ENCODE results near the gene ADORA1.

Gene ADORA1

DNA sequence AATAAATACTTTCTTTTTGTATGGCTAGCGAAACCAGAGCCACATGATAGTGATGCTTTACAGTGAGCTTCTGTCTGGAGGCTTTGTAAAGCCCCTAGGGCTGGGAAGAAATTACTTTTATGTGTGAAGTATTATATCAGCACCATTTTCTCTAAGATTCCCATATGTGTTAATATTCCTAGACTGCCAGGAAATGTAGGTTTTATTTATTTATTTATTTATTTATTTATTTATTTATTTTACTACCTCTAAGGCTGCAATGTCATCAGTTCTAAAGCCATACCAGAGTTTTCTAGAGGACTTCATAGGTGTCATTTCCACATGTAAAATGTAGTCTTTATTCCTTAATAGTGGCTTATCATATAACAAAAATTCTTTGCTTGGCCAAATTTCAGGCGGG is 63.4 kb downstream of the ADORA1 start:
- H3K79me1 ChIP-seq (ENCODE audit: low read depth, low read length) = no peaks in the 10 kb centered on the region
- H2BK5ac ChIP-seq (ENCODE audit: low read length) = no peak overlapping the region

DNA sequence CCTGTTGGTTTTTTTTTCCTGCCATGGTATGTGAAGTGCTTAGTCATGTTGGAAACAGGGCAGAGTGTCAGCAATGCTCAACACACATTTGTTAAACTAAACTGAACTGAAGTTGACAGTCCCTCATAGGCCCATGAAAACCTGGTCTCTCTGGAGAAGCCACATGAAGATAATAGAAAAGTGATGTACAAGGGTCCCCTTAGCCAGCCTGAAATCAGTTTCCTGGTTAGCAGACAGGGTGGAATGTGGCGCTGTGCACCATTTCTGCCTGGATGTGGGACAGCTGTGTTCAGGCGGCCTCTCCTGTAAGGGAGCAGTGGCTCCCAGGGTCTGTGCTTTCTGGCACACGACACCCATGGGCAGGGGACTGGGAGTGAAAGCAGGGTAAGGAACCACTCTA is 68.8 kb downstream of the ADORA1 start:
- no peak overlapping the region for H3K27ac ChIP-seq (replicated peaks; ENCODE audit: low read length)
- no peak overlapping the region for H2AFZ ChIP-seq (ENCODE audit: low read length)
- H2AK5ac ChIP-seq (ENCODE audit: low read depth, low read length) = no peak overlapping the region
- no peak overlapping the region for H3K18ac ChIP-seq (ENCODE audit: low read length)
- peaks cover 0 to 7% (median 0%) of the 10 kb centered on the region in 3 experiments for H3K27me3 ChIP-seq (ENCODE audit: control insufficient read depth in 3 of 3, insufficient read depth in 3 of 3, low read depth in 1 of 3, low read length in 3 of 3)
- no CpG with 5 or more reads among the region's 3 CpGs for whole genome bisulfite sequencing, 2 donors (ENCODE audit: extremely low coverage in 2 of 2, insufficient read length in 2 of 2, insufficient replicate concordance in 1 of 2)
- H2BK15ac ChIP-seq (ENCODE audit: low read length) = no peak overlapping the region
- H3K4me2 ChIP-seq (ENCODE audit: insufficient read depth, low read length, poor library complexity, severe bottlenecking) = no peak overlapping the region
- H4K8ac ChIP-seq (ENCODE audit: low read depth, low read length) = no peak overlapping the region
- H3K36me3 ChIP-seq (replicated peaks in 1 of 2; ENCODE audit: control insufficient read depth in 2 of 2, insufficient read depth in 2 of 2, low read length in 2 of 2) = no peaks in the 10 kb centered on the region
- no peaks in the 10 kb centered on the region for H3K79me1 ChIP-seq (ENCODE audit: low read depth, low read length)
- no peaks in the 10 kb centered on the region for H3K9me3 ChIP-seq (replicated peaks in 1 of 2; ENCODE audit: control insufficient read depth in 2 of 2, insufficient read depth in 1 of 2, low read depth in 1 of 2, low read length in 2 of 2)
- no peak overlapping the region for H2BK12ac ChIP-seq (ENCODE audit: low read length)
- H3K23ac ChIP-seq (ENCODE audit: low read depth, low read length, poor library complexity) = no peak overlapping the region
- no peak overlapping the region for H3K4ac ChIP-seq (ENCODE audit: low read length)
- H3K4me1 ChIP-seq (ENCODE audit: control insufficient read depth in 2 of 2, insufficient read depth in 1 of 2, low read depth in 1 of 2, low read length in 2 of 2) = peaks cover 3% of the 10 kb centered on the region in 2 donors
- no peak overlapping the region for H3K9ac ChIP-seq (ENCODE audit: low read depth, low read length, poor library complexity)
- H3K14ac ChIP-seq (ENCODE audit: low read length) = no peak overlapping the region
- H4K91ac ChIP-seq (ENCODE audit: low read depth, low read length, poor library complexity) = no peak overlapping the region
- H2BK5ac ChIP-seq (ENCODE audit: low read length) = no peak overlapping the region
- no peak overlapping the region for H2BK120ac ChIP-seq (ENCODE audit: low read depth, low read length)
- no peak overlapping the region for H3K4me3 ChIP-seq (ENCODE audit: low read length in 2 of 2)
- DNase-seq (ENCODE audit: low spot score) = no peak

More for the DNA sequence above, 63.4 kb downstream of the ADORA1 start:
- Histone ChIP-seq H2BK15ac (ENCODE audit: low read length) (no peak overlapping the region), H4K8ac (ENCODE audit: low read depth, low read length) (no peak overlapping the region), H3K4ac (ENCODE audit: low read length) (no peak overlapping the region), H3K4me2 (ENCODE audit: insufficient read depth, low read length, poor library complexity, severe bottlenecking) (no peak overlapping the region), H3K4me3 (ENCODE audit: low read length in 2 of 2) (no peak overlapping the region), H3K9ac (ENCODE audit: low read depth, low read length, poor library complexity) (no peak overlapping the region), H2AFZ (ENCODE audit: low read length) (no peak overlapping the region), H2BK120ac (ENCODE audit: low read depth, low read length) (no peak overlapping the region), H3K36me3 (replicated peaks in 1 of 2; ENCODE audit: control insufficient read depth in 2 of 2, insufficient read depth in 2 of 2, low read length in 2 of 2) (no peaks in the 10 kb centered on the region), H3K14ac (ENCODE audit: low read length) (no peak overlapping the region), H2AK5ac (ENCODE audit: low read depth, low read length) (no peak overlapping the region), H4K91ac (ENCODE audit: low read depth, low read length, poor library complexity) (no peak overlapping the region), H2BK12ac (ENCODE audit: low read length) (no peak overlapping the region), H3K9me3 (replicated peaks in 1 of 2; ENCODE audit: control insufficient read depth in 2 of 2, insufficient read depth in 1 of 2, low read depth in 1 of 2, low read length in 2 of 2) (no peaks in the 10 kb centered on the region), H3K23ac (ENCODE audit: low read depth, low read length, poor library complexity) (no peak overlapping the region), H3K27me3 (ENCODE audit: control insufficient read depth in 3 of 3, insufficient read depth in 3 of 3, low read depth in 1 of 3, low read length in 3 of 3) (no peaks in the 10 kb centered on the region), H3K27ac (replicated peaks; ENCODE audit: low read length) (no peak overlapping the region), H3K4me1 (ENCODE audit: control insufficient read depth in 2 of 2, insufficient read depth in 1 of 2, low read depth in 1 of 2, low read length in 2 of 2) (peaks cover 15 to 19% of the 10 kb centered on the region in 2 donors), H3K18ac (ENCODE audit: low read length) (no peak overlapping the region)
- WGBS, 2 donors (ENCODE audit: extremely low coverage in 2 of 2, insufficient read length in 2 of 2, insufficient replicate concordance in 1 of 2) = no CpG with 5 or more reads among the region's 2 CpGs
- DNase-seq (ENCODE audit: low spot score) = no peak

DNA sequence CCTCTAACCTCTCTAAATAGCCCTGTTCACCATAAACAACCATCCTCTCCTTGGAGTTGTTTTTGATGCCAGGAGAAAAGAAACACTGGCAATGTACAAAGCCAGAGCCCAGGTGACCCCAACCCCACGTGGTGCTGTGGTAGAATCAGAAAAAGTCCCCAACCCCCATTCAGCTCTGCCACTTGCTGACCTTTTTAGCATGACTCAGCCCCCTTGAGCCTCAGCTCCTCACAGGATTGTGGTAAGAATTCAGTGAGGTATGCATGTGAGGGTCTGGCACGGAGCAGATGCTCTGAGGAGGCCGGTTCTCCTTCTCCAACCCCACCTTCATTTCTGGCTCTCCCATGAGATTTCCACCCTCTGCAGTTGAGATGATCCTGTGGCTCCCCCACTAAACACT is 70.1 kb downstream of the ADORA1 start:
- no peak overlapping the region for H2BK120ac ChIP-seq (ENCODE audit: low read depth, low read length)
- no peak overlapping the region for H3K14ac ChIP-seq (ENCODE audit: low read length)
- H3K4me2 ChIP-seq (ENCODE audit: insufficient read depth, low read length, poor library complexity, severe bottlenecking) = no peak overlapping the region
- no peak overlapping the region for H4K8ac ChIP-seq (ENCODE audit: low read depth, low read length)
- H2AK5ac ChIP-seq (ENCODE audit: low read depth, low read length) = no peak overlapping the region
- H2AFZ ChIP-seq (ENCODE audit: low read length) = no peak overlapping the region
- H4K91ac ChIP-seq (ENCODE audit: low read depth, low read length, poor library complexity) = no peak overlapping the region
- no peak overlapping the region for H3K23ac ChIP-seq (ENCODE audit: low read depth, low read length, poor library complexity)
- no peak overlapping the region for H3K27ac ChIP-seq (replicated peaks; ENCODE audit: low read length)
- no peak overlapping the region for H2BK5ac ChIP-seq (ENCODE audit: low read length)
- no CpG with 5 or more reads among the region's 3 CpGs for WGBS, 2 donors (ENCODE audit: extremely low coverage in 2 of 2, insufficient read length in 2 of 2, insufficient replicate concordance in 1 of 2)
- no peaks in the 10 kb centered on the region for H3K36me3 ChIP-seq (replicated peaks in 1 of 2; ENCODE audit: control insufficient read depth in 2 of 2, insufficient read depth in 2 of 2, low read length in 2 of 2)
- no peak overlapping the region for H3K4ac ChIP-seq (ENCODE audit: low read length)
- no peak for DNase-seq (ENCODE audit: low spot score)
- no peak overlapping the region for H3K18ac ChIP-seq (ENCODE audit: low read length)
- H3K27me3 ChIP-seq (ENCODE audit: control insufficient read depth in 3 of 3, insufficient read depth in 3 of 3, low read depth in 1 of 3, low read length in 3 of 3) = peaks cover 0 to 7% (median 0%) of the 10 kb centered on the region in 3 experiments
- H3K4me3 ChIP-seq (ENCODE audit: low read length in 2 of 2) = no peak overlapping the region
- H2BK15ac ChIP-seq (ENCODE audit: low read length) = no peak overlapping the region
- no peak overlapping the region for H3K9ac ChIP-seq (ENCODE audit: low read depth, low read length, poor library complexity)
- H2BK12ac ChIP-seq (ENCODE audit: low read length) = no peak overlapping the region
- H3K9me3 ChIP-seq (replicated peaks in 1 of 2; ENCODE audit: control insufficient read depth in 2 of 2, insufficient read depth in 1 of 2, low read depth in 1 of 2, low read length in 2 of 2) = no peaks in the 10 kb centered on the region
- peaks cover 3% of the 10 kb centered on the region in 2 donors for H3K4me1 ChIP-seq (ENCODE audit: control insufficient read depth in 2 of 2, insufficient read depth in 1 of 2, low read depth in 1 of 2, low read length in 2 of 2)
- H3K79me1 ChIP-seq (ENCODE audit: low read depth, low read length) = no peaks in the 10 kb centered on the region

DNA sequence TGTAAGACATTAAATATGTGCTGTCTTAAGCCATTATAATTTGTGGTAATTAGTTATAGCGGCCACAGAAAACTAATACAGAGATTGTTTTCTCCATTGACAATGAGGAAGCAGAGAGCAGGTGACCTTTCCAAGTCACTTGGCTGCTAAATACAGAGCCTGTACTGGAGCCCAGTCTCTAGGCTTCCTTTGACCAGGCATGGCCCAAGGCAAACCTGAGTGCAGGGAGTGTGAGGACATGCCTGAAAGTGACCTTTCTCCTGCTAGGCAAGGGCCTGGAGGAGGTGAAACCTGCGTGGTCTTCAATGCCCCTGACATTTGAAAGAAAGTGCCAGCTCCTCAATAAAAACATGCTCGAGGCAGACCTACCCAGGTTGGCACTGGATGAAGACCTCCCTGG is 71.5 kb downstream of the ADORA1 start:
- Histone ChIP-seq H3K27me3 (ENCODE audit: control insufficient read depth in 3 of 3, insufficient read depth in 3 of 3, low read depth in 1 of 3, low read length in 3 of 3) (peaks cover 0 to 7% (median 0%) of the 10 kb centered on the region in 3 experiments), H2BK12ac (ENCODE audit: low read length) (no peak overlapping the region), H3K9me3 (replicated peaks in 1 of 2; ENCODE audit: control insufficient read depth in 2 of 2, insufficient read depth in 1 of 2, low read depth in 1 of 2, low read length in 2 of 2) (no peaks in the 10 kb centered on the region), H3K4me1 (ENCODE audit: control insufficient read depth in 2 of 2, insufficient read depth in 1 of 2, low read depth in 1 of 2, low read length in 2 of 2) (peaks cover 3% of the 10 kb centered on the region in 2 donors), H3K36me3 (replicated peaks in 1 of 2; ENCODE audit: control insufficient read depth in 2 of 2, insufficient read depth in 2 of 2, low read length in 2 of 2) (no peaks in the 10 kb centered on the region), H2BK120ac (ENCODE audit: low read depth, low read length) (no peak overlapping the region), H3K27ac (replicated peaks; ENCODE audit: low read length) (no peak overlapping the region), H2AFZ (ENCODE audit: low read length) (no peak overlapping the region), H3K4me2 (ENCODE audit: insufficient read depth, low read length, poor library complexity, severe bottlenecking) (no peak overlapping the region), H3K4ac (ENCODE audit: low read length) (no peak overlapping the region), H2BK5ac (ENCODE audit: low read length) (no peak overlapping the region), H2BK15ac (ENCODE audit: low read length) (peak overlapping the region; percentile 44), H3K9ac (ENCODE audit: low read depth, low read length, poor library complexity) (no peak overlapping the region), H4K91ac (ENCODE audit: low read depth, low read length, poor library complexity) (no peak overlapping the region), H2AK5ac (ENCODE audit: low read depth, low read length) (peak overlapping the region; percentile 18), H3K79me1 (ENCODE audit: low read depth, low read length) (no peaks in the 10 kb centered on the region), H3K4me3 (ENCODE audit: low read length in 2 of 2) (no peak overlapping the region), H3K18ac (ENCODE audit: low read length) (no peak overlapping the region), H4K8ac (ENCODE audit: low read depth, low read length) (no peak overlapping the region), H3K14ac (ENCODE audit: low read length) (no peak overlapping the region), H3K23ac (ENCODE audit: low read depth, low read length, poor library complexity) (no peak overlapping the region)
- no CpG with 5 or more reads among the region's 3 CpGs for WGBS, 2 donors (ENCODE audit: extremely low coverage in 2 of 2, insufficient read length in 2 of 2, insufficient replicate concordance in 1 of 2)
- no peak for DNase-seq (ENCODE audit: low spot score)

Data from neuronal stem cell (in vitro differentiated cells).